MCF 10A (cell line): ENCODE measurements around the gene GPC6. TPM values are rescaled to one million over a fixed set of nuclear protein-coding genes. Genes with fewer than 3 reads are reported as not detected.

Experiments
- BruUV-seq: library from RNA; stranded (reverse); fragments of 400-500 nt; replicated peaks from 2 replicates; lab custom pipeline; 2021; lab: Mats Ljungman, UMichigan
- CTCF ChIA-PET: fragments of 300-600 bp; sonication (Branson Sonifier 250); formaldehyde crosslinking; extraction: SDS; loops from one replicate; lab custom pipeline; 2021; ENCODE audit warnings: antibody characterized with exemption, inconsistent platforms; lab: Yijun Ruan, JAX
- POLR2A ChIA-PET: fragments of 300-600, 350-650 bp; sonication (Branson Sonifier 250); formaldehyde crosslinking; extraction: SDS; loops from one replicate; lab custom pipeline; 2020; ENCODE audit warnings: antibody characterized with exemption, inconsistent platforms; lab: Yijun Ruan, JAX
- DNase-seq: peaks from one replicate; pipeline ENCODE4 v3.0.0-alpha.2; 2018; ENCODE audit not compliant: unreplicated experiment
- H3K27ac Mint-ChIP-seq: one replicate; pipeline ENCODE4 v1.8.0; 2022; ENCODE audit warnings: mild to moderate bottlenecking, low read depth, mixed read lengths; ENCODE audit not compliant: unreplicated experiment
- H3K27me3 Mint-ChIP-seq: one replicate; pipeline ENCODE4 v1.8.0; 2022; ENCODE audit warnings: mixed read lengths; ENCODE audit not compliant: insufficient read depth, unreplicated experiment
- H3K36me3 Mint-ChIP-seq: one replicate; pipeline ENCODE4 v1.8.0; 2022; ENCODE audit warnings: mild to moderate bottlenecking, moderate library complexity, mixed read lengths; ENCODE audit not compliant: insufficient read depth, unreplicated experiment
- H3K4me1 Mint-ChIP-seq: one replicate; pipeline ENCODE4 v1.8.0; 2022; ENCODE audit warnings: mixed read lengths; ENCODE audit not compliant: insufficient read depth, unreplicated experiment
- H3K4me3 Mint-ChIP-seq: one replicate; pipeline ENCODE4 v1.8.0; 2022; ENCODE audit warnings: mild to moderate bottlenecking, moderate library complexity, mixed read lengths; ENCODE audit not compliant: unreplicated experiment
- H3K9me3 Mint-ChIP-seq: one replicate; pipeline ENCODE4 v1.8.0; 2022; ENCODE audit warnings: mixed read lengths; ENCODE audit not compliant: unreplicated experiment
- CTCF ChIP-seq: fragments of 200-600 bp; IDR thresholded peaks from one replicate; pipeline ENCODE4 v1.8.0; 2022; ENCODE audit warnings: antibody characterized with exemption, mild to moderate bottlenecking; ENCODE audit not compliant: unreplicated experiment
- intact Hi-C: fragments of 100-400 bp; cut with micrococcal nuclease; formaldehyde crosslinking; loops from 2 replicates; pipeline ENCODE4 v1.14.1; 2022
- total RNA-seq: library from RNA; stranded (reverse); gene quantifications from 2 replicates; pipeline ENCODE4 v1.2.3, GENCODE V29; 2022

GPC6 gene
- total RNA-seq, 1 experiment from 2014 or later, result 8.4 TPM

GRCh38 chr13:94228763-94229162 is 1002.2 kb downstream of the GPC6 start:
- POLR2A ChIA-PET, result no interaction called here
- Mint-ChIP-seq H3K27ac (no peak overlapping the region), H3K9me3 (peaks cover 5% of the 10 kb centered on the region), H3K4me1 (peaks cover 10% of the 10 kb centered on the region), H3K4me3 (no peak overlapping the region), H3K36me3 (no peaks in the 10 kb centered on the region), H3K27me3 (no peaks in the 10 kb centered on the region)
- no peak for DNase-seq
- no peak for TF ChIP-seq CTCF
- CTCF ChIA-PET, result interaction anchor here (0.6 to 0.7 kb wide), 2 partner anchors 110 to 1474 kb away, joined by 3 read pairs; no protein-coding TSS in a partner anchor
- BruUV-seq, result no TSS peak
- intact Hi-C loops, result no loop called here

GRCh38 chr13:94232161-94232950 is 1005.7 kb downstream of the GPC6 start:
- intact Hi-C loops, result loop anchor here (10.0 kb wide), 1 partner anchor 72 kb away; no protein-coding TSS in a partner anchor
- DNase-seq, result no peak
- BruUV-seq, result no TSS peak
- peaks cover 6% of the 10 kb centered on the region for H3K9me3 Mint-ChIP-seq
- H3K27ac Mint-ChIP-seq, result peak overlapping the region; percentile 94
- H3K4me3 Mint-ChIP-seq, result no peak overlapping the region
- CTCF ChIA-PET, result no interaction called here
- no peak for TF ChIP-seq CTCF
- H3K4me1 Mint-ChIP-seq, result peaks cover 22% of the 10 kb centered on the region
- no peaks in the 10 kb centered on the region for H3K36me3 Mint-ChIP-seq
- no peaks in the 10 kb centered on the region for H3K27me3 Mint-ChIP-seq
- POLR2A ChIA-PET, result interaction anchor here (0.8 to 1.8 kb wide), 5 partner anchors 25 to 473 kb away, joined by 3 to 12 read pairs (median 6); no protein-coding TSS in a partner anchor

GRCh38 chr13:94232956-94233355 is 1006.3 kb downstream of the GPC6 start:
- Mint-ChIP-seq H3K27ac (peak overlapping the region; percentile 94), H3K36me3 (no peaks in the 10 kb centered on the region), H3K4me3 (peak overlapping the region; percentile 56), H3K9me3 (peaks cover 11% of the 10 kb centered on the region), H3K27me3 (no peaks in the 10 kb centered on the region), H3K4me1 (peaks cover 26% of the 10 kb centered on the region)
- ChIA-PET POLR2A (interaction anchor here (0.9 to 1.8 kb wide), 5 partner anchors 25 to 97 kb away, joined by 3 to 12 read pairs (median 6); no protein-coding TSS in a partner anchor), CTCF (interaction anchor here (0.7 to 1.0 kb wide), 2 partner anchors 40 to 96 kb away, joined by 4 to 5 read pairs; no protein-coding TSS in a partner anchor)
- no TSS peak for BruUV-seq
- TF ChIP-seq CTCF, result no peak
- intact Hi-C loops, result loop anchor here (10.0 kb wide), 1 partner anchor 72 kb away; no protein-coding TSS in a partner anchor
- DNase-seq, result no peak

- ChIA-PET POLR2A (interaction anchor here (0.9 to 1.8 kb wide), 5 partner anchors 24 to 96 kb away, joined by 3 to 12 read pairs (median 6); no protein-coding TSS in a partner anchor), CTCF (interaction anchor here (0.7 to 1.0 kb wide), 2 partner anchors 41 to 96 kb away, joined by 4 to 5 read pairs; no protein-coding TSS in a partner anchor)
- no peak for TF ChIP-seq CTCF
- Mint-ChIP-seq H3K36me3 (no peaks in the 10 kb centered on the region), H3K4me1 (peaks cover 27% of the 10 kb centered on the region), H3K27me3 (no peaks in the 10 kb centered on the region), H3K9me3 (peaks cover 11% of the 10 kb centered on the region), H3K4me3 (peak overlapping the region; percentile 56), H3K27ac (peak overlapping the region; percentile 94)
- BruUV-seq, result no TSS peak
- intact Hi-C loops, result loop anchor here (10.0 kb wide), 1 partner anchor 71 kb away; no protein-coding TSS in a partner anchor
- peak; percentile 96 for DNase-seq
Measured at GRCh38 chr13:94233401-94233800, 1006.8 kb downstream of the GPC6 start.
